ENCODE results near the gene COL23A1.

COL23A1 gene

DNA sequence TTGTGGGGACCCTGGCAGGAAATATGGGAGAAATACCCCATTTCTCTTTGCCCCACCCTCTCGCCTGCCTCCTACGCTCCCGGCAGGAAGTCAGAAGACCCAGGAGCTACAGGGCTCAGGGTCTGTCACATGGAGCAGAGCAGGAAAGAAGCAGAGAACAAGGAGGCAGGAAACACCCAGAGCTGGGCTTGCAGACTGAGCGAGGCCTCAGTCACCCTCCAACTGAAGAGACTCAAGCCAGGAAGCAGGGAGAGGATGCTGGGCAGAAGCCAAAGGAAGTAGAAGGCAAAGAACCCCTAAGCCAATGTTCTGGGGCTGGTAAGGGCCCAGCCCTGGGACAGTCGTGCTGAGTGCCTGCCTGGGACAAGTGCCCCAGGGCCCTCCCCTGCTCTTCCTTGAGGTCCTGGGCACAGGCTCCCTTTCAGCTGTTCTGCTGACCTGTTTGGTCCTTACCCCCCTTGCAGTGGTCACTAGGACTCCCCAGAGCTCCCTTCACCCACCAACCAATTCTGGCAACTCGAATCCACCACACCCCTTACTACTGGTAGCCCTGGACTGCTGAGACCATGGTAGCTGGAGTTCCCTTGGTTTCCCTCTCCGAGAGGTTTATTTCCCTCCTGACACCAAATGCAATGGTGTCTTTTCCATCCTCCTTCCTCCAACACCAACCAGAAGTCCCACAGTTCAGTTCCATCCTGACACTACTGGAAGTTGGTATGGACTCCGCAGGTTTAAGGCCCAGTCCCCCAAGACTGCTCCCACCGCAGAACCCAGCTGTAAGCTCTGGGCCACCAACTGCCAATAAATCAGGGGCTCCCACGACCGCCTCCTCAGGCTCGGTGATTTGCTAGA is 157.5 kb downstream of the COL23A1 start:
- DNase-seq = no peak

DNA sequence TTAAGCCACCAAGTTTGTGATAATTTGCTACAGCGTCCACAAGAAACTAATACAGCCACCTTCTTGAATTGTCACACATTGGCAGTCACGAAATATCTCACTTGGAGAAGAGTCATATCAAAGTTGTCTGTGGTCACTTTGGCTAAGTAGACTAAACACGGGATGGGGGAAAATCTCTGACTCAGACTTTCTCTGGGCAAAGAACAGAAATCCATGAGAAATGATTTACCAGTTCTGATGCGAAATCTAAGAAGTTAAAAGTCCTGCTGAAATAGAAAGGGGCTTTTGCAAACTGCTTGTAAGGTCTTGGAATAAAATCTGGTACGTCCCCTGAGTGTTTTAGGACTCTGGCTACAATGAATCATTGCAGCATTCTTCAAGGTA is 158.4 kb downstream of the COL23A1 start:
- no peak for DNase-seq

DNA sequence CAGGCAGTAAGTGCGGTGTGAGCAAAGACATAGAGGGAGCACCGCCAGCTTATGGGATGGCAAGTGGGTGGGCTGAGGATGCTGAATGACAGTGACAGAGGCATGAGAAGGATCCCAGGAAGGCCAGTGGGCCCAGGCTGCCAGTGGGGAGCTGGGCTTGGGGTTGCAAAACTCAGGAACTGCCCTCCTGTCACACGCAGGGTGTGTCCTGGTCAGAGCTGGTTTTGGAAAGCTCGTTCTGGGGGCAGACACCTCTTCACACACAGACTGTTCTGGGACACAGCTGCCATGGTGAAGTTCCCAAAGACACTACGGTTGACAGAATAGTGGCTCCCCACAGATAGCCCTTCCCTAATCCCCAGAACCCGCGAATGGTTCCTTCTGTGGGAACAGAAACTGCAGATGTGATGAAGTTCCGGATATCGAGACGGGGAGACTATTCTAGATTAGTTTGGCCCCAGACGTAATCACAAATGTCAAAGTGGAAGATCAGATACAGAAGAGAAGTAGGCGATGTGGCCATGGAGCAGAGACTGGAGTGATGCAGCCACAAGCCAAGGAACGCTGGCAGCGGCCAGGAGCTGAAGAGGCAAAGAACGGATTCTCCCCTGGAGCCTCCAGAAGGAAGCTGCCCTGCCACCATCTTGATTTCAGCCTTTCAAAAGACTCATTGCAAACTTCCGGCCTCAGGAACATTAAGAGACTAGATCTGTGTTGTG is 159.0 kb downstream of the COL23A1 start:
- DNase-seq = no peak

DNA sequence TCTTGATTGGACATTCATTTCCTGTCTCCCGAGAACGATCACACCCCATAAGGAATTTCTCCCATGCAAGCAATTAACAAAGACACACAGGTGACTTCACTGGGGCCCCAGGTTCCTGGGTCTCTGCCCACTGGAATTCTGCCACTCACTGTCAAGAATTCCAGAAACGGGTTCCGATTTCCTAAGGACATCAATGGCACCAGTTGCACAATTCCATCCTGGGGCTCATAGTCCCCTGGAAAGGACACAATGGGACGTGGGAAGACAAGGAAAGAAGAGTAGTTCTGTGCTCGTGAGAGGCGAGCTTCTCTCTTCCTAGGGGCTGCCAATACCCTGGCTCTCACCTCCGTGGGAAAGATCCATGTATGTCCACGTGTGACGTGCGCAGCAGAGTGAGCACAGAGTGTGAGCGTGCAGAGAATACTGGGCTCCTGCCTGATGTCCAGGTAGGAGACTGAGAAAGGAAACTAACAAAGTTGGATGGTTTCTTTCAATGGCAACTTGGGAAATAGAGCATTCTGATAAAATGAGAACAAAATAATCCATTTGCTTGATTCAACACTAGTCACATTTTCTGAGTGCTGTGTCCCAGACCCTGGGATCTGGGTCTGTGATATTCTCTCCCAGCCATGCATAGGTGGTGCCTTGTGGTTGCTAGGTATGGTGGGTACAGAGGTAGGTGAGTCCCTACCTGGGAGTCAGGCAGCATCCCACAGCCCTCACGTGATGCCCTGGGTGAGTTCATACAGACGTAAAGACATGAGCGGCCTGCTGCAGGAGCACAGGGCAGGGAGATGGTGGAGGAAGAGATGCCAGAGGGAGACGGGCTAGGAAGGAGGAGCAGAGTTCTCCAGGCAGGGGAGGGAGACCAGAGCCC is 159.8 kb downstream of the COL23A1 start:
- DNase-seq = no peak

DNA sequence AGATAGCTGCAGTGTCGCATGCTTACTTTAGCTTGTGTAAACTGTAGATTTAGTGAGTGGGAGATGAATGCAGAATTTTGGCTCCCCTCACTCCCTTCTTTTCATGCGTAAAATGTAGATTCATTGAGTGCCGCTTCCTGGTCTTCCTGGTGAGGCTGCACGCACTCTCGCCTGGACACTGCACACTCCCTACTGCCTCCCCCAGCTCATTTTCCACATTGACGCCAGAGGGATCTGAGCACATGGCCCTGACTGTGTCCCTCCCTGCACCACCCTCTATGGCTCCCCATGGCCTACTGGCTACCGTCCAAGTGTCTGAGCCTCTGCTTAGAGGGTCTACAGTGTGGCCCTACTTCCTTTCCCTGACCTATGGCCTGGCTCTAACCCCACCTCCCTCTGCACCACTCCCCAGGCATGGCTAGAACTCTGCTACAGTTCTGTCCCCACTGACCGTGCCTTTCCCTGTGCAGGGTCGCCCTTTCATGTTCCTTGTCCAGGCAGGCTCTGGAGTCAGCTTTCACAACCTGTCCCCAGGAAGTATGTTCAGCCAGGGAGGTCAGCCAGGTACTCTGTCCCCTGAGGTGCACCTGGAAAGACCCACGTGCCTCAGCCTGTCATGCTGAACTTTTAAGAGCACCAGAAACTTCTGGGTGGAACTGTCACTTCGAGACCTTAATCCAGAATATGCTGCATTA is 160.6 kb downstream of the COL23A1 start:
- DNase-seq = no peak

DNA sequence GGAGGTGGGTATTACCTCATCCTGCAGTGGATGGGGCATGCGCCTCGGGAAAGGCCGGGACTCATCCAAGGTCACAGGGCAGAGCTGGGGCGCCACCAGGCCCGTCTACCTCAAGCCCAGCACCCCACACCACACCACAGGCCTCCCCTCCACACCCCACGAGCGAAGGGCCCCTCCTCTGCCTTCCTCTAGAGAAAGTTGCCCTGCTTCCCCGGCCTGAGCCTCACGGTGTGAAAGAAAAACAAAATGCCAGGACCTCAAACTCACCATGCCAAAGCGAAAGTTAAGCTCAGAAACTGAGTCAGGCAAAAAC is 161.1 kb downstream of the COL23A1 start:
- no peak for DNase-seq

DNA sequence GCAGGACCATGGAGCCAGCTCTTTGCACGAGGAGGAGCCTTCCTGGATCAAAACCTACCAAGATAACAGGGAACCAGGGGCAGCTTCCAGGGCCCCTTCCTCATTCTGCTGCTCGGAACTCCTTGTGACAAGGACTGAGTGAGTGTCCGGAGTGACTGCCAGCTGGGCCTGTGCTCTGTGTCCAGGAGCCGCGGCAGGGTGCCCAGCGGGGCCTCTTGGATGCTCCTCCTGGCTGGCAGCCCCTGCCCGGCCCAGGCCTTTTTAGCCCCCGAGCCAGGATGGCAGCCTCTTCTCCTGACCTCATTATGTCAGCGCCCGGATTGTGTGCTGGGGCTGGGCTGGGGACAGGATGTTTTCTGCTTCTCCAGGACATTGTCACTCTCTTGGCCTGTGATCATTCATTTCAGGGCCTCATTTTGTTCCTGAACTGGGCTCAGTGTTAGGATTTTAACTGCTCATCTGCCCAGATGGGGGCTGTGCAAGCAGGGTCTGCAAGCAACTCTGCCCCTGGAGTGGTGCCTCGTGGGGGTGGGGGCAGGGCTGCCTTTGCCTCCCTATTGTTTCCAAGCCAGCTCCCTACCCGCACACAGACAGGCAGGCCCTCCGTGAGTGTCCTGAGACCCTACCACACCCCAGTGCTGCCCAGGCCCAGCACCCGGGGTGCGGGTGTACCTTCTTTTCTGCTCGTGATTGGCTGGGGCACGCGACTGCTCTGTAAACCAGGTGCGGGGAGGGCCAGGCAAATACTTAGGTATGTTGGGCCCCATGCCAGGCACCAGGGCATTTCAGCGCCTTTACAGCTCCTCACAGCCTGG is 161.6 kb downstream of the COL23A1 start:
- no peak for DNase-seq

DNA sequence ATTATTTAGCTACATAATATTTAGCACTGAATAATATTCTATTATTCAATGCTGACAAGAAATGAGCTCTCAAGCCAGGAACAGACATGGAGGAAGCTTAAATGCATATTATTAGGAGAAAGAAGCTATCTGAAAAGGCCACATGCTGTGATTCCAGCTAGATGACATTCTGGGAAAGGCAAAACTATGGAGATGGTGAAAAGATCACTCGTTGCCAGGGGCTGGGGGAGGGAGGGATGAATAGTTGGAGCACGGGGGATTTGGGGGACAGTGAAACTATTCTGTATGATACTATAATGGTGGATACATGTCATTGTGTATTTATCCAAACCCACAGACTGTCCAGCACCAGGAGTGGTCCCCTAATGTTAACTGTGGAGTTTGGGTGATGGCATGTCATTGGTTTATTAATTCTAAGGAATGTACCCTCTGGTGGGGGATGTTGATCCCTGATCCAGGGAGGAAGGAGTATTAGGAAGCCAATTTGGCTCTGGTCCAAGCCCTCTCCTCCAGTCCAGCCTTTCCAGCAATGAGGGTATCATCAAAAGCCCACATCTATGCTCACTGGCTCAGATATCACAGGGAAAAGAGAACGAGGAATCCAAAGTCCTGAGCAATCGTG is 162.5 kb downstream of the COL23A1 start:
- no peak for DNase-seq

DNA sequence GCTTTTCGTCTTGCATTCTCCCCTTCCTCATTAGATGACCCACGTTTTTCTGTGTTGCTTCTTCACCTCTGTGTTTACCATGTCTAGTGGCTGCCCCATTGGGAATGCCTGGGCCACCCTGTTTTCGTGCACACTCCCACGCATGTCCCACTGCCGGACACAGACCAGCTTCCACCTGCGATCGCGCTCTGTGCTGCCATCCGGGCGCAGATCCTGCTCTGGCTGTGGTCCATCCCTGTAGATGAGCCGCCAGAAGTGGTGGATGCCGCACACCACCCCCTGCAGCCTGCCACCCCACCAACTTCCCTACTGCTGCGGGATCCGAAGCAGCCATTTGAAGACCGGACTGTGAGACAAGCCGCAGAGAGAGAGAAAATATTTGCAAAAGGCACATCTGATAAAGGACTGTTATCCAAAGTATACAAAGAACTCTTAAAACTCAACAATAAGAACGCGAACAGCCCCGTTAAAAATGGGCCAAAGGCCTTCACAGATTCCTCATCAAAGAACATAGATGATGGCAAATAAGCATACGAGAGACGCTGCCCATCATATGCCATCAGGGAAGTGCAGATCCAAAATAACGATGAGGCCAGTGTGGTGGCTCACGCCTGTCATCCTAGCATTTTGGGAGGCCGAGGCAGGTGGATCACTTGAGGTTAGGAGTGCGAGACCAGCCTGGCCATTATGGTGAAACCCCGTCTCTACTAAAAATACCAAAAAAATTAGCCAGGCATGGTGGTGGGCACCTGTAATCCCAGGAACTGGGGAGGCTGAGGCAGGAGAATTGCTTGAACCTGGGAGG is 163.7 kb downstream of the COL23A1 start:
- no peak for DNase-seq

DNA sequence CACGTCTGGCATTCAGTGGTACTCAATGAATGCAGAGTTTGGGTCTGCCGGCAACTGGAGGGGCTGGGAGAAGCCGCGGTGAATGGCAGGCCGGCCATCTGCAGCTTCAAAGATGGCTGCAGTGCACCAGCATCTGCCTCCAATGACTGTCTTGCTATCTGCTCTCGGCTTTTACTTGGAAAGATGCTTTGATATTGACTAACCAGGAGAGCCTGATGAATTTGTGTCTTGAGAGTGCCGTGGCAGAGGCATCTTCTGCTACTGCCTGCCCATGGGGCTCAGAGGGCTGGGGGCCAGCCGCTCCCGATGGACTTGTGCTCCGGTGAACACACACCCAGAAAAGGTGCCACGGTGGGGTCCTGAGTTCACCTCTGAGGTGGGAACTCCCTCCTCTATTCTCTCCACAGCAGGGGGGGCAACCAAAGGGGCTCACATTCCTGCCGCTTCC is 164.5 kb downstream of the COL23A1 start:
- no peak for DNase-seq

DNA sequence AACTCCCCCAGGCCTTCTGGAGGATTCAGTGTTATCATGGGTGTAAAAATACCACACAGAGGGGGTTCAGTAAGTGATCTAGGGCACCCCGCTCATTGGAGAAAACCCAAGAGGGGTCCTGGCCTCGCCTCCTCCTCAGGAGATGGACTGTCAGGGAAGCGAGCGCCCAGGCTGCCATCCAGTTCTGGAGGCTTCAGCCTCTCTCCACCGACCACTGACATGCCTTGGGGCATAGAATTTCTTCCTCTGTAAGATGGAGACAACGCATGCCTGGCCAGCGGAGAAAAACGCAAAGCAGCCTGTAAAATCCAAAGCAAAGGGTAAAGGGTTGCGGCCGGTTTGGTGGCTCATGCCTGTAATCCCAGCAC is 165.4 kb downstream of the COL23A1 start:
- no peak for DNase-seq

DNA sequence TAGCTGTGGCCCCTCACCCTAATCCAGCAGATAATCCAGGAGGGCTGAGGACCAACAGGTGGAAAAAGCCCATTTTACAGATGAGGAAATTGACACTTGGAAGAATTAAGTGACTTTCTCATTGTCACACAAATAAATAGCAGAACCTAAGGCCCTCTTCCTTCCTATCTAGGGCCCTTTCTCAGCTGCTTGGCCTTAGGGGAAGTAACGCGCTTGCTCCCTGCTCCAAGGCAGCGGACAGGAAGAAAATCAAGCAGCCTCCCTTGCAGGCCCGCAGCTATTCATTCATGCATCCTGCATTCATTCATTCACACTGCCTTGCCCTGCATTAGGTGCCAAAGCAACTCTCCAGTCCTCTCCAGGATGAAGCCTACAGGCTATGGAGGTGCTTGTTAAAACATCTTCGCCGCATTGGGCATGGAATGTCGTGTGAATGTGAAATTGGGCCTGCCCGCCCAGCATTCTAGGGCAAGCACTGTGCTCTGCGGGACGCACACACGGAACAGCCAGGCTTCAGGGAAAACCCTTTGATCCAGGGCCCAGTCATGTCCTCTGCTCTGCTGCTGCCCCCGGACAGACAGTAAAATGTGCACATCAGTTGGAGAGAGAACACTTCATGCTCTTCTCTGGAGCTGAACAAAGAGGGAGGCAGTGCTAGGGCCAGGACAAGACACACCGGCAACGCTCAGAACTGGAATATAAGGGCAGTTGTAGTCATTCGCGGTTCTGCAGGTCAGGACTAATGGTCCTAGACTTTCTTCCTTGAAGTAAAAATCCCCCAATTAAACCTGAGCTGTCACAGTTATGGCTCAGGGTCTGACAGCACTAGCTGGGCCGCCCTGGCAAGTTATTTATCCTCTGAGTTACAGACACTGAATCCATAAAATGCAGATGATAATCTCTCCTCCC is 166.0 kb downstream of the COL23A1 start:
- no peak for DNase-seq

DNA sequence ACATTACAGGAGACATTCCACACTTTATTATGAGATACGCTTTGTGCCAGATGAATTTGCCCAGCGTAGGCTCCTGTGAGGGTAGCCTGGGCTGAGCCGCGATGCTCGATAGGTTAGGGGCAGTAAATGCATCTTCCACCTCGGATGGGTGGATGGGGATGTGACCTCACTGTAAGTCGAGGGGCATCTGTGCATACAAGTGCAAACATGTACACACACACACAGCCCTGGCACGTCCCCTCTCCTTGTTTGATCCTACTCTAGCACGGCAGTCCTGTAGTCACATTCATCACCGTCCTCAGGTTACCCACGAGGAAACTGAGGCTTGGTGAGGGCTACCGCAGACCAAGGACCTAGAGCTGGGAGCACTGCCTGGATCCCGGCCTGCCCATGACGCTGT is 166.8 kb downstream of the COL23A1 start:
- no peak for DNase-seq

DNA sequence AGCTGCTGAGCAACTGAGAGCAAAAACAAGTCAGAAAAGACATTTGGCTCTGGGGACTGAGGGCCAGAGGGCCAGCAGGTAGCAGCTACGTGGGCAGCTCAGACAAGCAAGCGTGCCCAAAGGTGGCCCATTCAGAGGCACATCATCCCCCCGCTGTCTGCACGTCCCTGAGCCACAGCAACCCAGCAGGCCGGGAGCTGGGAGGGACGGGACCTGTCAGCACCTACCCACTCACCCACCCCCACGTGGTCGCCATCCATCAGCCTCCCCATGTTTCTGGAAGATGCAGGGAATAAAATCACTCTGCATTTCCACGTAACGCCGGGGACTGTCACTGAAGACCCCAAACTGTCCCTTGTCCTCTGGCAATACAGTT is 167.8 kb downstream of the COL23A1 start:
- DNase-seq = no peak

DNA sequence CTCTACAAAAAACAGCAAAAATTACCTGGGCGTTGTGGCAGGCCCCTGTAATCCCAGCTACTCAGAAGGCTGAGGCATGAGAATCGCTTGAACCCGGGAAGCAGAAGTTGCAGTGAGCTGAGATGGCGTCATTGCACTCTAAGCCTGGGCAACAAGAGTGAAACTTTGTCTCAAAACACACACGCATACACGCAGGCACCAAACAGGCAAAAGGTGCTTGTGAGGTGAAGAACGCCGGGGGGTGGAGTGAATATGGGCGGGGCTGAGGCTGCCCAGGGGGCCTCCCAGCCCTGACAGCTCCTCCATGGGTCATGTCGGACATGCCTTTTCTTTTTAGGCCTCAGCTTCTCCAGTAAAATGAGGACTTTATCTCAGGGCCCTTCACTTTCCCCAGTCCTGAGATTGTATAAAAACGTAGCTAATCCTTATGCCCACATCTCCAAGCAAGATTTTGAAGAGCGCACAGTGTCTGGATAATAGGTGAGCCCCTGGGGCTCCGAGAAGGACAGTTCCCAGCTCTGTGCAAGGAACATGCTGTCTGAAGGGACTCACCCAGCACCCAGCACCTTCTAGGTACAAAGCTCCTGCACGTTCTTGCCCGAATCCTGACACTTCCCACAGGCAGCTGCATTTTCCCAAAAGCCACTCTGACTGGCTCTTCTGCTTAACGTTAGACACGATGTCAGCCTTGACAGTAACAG is 168.3 kb downstream of the COL23A1 start:
- DNase-seq = no peak

DNA sequence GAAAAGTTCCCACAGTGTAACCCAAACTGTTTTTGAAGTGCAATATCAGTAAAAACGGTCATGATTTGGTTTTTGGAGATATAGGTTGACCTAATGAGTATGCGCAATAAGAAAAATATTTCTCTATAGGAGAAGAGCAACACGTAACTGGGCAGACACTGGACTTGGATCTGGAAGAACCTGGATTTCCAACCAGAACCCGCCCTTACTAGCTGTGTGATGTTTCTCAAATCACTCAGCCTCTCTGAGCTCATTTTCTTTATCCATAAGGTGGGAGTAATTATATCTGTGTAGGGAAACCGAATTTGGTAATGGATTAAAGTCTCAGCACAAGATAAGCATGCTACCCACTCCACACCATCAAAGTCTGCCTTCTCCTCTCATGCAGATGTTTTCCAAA is 169.1 kb downstream of the COL23A1 start:
- no peak for DNase-seq

DNA sequence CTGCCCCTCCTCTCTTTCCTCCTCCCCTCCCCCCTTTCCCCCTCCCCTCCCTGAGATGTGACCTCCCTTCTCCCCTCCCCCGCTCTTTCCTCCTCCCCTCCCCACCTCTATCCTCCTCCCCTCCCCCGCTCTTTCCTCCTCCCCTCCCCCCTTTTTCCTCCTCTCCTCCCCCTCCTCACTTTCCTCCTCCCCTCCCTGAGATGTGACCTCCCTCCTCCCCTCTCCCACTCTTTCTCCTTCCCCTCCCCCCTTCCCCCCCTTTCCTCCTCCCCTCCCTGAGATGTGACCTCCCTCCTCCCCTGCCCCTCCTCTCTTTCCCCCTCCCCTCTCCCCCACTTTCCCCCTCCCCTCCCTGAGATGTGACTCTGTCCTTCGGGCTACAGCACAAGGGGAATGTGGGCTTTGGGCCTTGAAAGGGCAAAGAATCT is 169.8 kb downstream of the COL23A1 start:
- no peak for DNase-seq

DNA sequence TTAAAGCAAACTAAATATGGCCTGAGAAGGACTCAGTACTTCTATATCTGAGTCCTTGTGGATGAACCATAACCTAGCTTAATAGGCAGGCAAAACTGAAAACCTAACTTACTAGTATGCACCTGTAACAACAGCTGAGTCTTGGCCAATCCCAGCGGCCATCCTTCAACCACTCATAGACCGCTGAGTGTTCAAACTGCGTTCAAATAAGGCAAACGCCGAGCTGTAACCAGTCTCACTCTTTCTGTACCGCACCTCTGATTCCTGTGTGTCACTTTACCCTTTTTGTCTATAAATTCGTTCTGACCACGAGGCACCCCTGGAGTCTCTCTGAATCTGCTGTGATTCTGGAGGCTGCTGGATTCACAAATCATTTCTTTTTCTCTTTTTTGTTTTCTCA is 170.5 kb downstream of the COL23A1 start:
- DNase-seq = no peak

DNA sequence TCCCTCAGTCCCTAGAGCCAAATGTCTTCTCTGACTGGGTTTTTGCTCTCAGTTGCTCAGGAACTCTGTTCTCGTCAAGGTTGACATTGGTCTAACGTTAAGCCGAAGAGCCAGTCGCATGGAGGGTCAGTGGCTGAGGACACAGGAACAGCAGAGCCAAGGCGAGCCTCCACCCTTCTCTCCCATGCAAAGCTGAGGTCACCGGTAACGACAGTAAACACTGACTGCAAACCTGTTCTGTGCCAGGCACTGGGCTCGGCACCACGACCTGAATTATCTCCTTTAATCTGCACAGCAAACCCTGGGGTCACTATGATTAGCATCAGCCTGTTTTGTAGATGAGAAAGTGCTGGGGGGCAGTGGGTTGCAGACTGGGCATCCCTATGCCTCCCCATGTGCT is 171.0 kb downstream of the COL23A1 start:
- no peak for DNase-seq

Measured in NCI-H187 (cell line).